ENCODE results near the gene OFD1. TPM values are rescaled to one million over a fixed set of nuclear protein-coding genes. Genes with fewer than 3 reads are reported as not detected.
A peak's percentile ranks its signal among the peaks of the same experiment; 100 is the strongest.

OFD1 gene
- total RNA-seq, 1 experiment from 2014 or later: 26.9 TPM

DNA sequence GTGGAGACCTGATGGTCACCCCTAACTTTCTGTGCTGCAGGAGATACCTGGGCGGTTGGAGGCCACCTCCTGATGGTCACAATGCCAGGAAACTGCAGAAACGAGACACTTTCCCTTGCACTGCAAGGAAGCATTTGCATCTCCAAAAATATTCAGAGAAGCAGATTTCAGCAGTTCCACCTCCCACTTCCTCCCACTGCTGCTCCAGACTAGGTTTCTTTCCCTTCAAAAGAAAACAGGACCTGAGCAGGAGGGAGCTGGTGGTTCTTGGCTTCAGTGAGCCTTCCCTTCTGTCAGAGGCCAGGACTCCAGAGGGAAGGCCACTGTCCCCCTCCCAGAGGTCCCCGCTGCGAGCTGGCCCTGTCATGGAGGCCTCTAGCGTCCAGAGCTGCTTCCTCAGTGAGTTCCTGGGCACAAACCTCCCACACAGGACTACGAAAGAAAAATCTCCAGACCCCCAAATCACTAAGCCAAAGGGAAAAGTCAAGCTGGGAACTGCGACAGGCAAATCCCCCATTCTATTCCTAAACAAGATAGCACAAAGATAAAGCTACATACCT, 46.4 kb downstream of the OFD1 start:
- DNase-seq (ENCODE audit: low spot score): peak; percentile 37
- in situ Hi-C loops (cut with HindIII; ENCODE audit: low sequenced_read_pairs): no loop called here

DNA sequence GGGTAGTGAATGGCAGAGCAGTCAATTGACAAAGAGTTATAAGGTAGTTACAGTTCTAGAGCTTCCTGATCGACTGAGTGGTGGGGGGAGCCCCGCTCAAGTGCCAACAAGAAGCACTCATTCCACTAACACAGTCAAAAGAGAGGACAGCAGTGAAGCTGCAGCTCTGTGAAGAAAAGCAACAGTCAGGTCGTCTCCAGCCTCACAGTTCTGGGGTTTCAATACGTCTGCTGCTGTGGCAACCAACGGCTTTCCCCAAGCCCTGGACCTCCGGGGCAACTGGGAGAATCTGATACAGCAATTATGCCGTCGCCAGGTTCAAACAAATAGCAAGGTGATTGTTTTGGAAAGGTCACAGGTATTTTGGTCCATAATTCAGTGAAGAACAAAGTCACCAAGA, 51.5 kb downstream of the OFD1 start:
- DNase-seq (ENCODE audit: low spot score): no peak
- in situ Hi-C loops (cut with HindIII; ENCODE audit: low sequenced_read_pairs): no loop called here

DNA sequence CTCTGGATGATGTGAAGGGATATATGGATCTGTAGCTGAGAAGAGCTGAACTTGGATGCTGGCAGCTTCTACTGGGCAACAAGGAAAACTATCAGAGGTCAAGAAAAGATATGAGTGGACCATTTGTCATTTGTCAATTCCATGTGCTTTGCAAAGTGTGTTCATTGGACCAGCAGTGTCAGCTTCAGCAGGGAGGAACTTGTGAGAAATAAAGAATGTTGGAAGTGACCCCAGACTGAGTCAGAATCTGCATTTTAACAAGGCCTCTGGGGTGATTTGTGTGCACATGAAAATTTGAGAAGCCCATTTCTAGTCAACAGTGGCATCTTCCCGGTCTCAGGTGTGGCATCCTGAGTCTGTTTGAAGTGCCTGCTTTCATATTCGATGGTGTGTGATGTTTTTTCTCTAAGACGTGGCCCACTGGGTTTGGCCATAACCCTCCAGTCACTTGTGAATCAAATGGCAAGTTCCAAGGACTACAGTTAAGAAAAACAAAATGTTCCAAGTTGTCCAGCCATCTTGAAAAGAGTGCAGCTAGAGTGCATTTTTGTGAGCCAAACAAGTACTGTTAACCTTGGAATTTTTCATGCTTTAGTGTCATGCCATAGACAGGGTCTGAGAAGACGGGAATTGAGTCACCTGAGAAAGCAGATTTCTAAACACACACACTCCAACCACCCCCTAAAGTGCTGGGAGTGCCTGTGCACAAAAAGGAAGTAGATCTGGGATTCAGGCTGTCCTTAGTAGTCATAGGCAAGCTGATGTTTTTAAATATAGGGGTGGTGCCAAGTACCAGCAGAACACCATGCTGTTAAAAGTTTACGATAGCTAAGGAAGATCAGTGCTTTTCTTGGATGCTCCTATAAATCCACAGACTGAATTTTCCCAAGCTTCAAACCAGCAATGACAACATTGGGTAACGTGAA, 55.9 kb downstream of the OFD1 start:
- DNase-seq (ENCODE audit: low spot score): no peak
- in situ Hi-C loops (cut with HindIII; ENCODE audit: low sequenced_read_pairs): no loop called here

DNA sequence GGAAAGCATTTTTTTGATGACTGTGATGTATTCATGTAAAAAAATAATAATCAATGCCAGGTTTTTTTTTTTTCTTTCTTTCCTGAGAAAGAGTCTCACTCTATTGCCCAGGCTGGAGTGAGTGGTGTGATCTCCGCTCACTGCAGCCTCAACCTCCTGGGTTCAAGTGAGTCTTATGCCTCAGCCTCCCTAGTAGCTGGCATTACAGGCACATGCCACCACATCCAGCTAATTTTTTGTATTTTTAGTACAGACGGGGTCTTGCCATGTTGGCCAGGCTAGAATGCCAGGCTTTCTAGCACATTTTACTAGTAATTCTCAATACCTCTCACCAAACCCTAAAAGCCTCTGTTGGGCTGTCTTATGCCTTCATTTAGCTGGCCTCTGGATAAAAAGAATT, 56.6 kb downstream of the OFD1 start:
- in situ Hi-C loops (cut with HindIII; ENCODE audit: low sequenced_read_pairs): no loop called here
- no peak for DNase-seq (ENCODE audit: low spot score)

- peak; percentile 45 for DNase-seq (ENCODE audit: low spot score)
- in situ Hi-C loops (cut with HindIII; ENCODE audit: low sequenced_read_pairs): no loop called here
Measured at GRCh38 chrX:13791559-13791958, 57.0 kb downstream of the OFD1 start.

- no peak for DNase-seq (ENCODE audit: low spot score)
- in situ Hi-C loops (cut with HindIII; ENCODE audit: low sequenced_read_pairs): no loop called here
Measured at GRCh38 chrX:13793897-13794296, 59.3 kb downstream of the OFD1 start.

GRCh38 chrX:13794417-13794816, 59.9 kb downstream of the OFD1 start:
- in situ Hi-C loops (cut with HindIII; ENCODE audit: low sequenced_read_pairs): no loop called here
- no peak for DNase-seq (ENCODE audit: low spot score)

DNA sequence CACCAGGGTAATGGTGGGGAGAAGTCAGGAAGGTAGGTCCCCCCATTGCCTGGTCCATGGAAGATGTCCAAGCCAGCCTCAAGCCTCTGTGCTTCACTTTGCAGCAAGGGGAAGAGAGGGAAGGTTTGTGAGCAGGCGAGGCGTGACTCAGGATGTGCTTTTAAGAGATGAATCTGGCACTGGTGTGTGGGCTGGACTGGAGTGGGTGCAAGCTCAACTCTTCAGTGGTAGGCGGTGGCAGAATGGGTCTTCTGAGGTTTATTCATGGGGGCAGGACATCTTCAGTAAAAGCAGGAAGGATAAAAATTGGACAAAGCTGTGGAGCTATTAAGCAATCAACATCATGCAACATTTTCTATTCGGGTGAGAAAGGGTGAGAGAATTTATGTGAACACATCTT, 63.0 kb downstream of the OFD1 start:
- no peak for DNase-seq (ENCODE audit: low spot score)
- in situ Hi-C loops (cut with HindIII; ENCODE audit: low sequenced_read_pairs): no loop called here

- in situ Hi-C loops (cut with HindIII; ENCODE audit: low sequenced_read_pairs): no loop called here
- DNase-seq (ENCODE audit: low spot score): no peak
Measured at GRCh38 chrX:13798184-13798583, 63.6 kb downstream of the OFD1 start.

GRCh38 chrX:13803116-13803515, 68.6 kb downstream of the OFD1 start:
- no peak for DNase-seq (ENCODE audit: low spot score)
- in situ Hi-C loops (cut with HindIII; ENCODE audit: low sequenced_read_pairs): no loop called here

- in situ Hi-C loops (cut with HindIII; ENCODE audit: low sequenced_read_pairs): no loop called here
- no peak for DNase-seq (ENCODE audit: low spot score)
Measured at GRCh38 chrX:13805241-13805640, 70.7 kb downstream of the OFD1 start.

- in situ Hi-C loops (cut with HindIII; ENCODE audit: low sequenced_read_pairs): no loop called here
- DNase-seq (ENCODE audit: low spot score): no peak
Measured at GRCh38 chrX:13808293-13808692, 73.7 kb downstream of the OFD1 start.

DNA sequence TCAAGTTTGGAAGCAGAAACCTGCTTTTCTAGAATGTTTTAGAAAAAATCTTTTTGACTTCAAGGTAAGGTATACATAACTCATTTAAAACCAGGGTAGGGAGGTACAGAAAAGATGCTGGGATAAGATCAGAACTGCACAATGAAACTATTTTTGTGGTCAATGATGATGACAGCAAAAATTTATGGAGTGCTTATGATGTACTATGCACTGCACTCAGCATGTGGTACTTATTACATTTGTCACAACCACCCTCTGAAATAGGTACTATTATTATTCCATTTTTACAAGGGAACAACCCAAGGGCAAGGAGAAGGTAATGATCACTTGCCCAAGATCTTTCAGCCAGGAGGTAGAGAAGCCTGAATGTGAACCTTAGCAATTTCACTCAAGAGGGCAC, 74.3 kb downstream of the OFD1 start:
- no peak for DNase-seq (ENCODE audit: low spot score)
- in situ Hi-C loops (cut with HindIII; ENCODE audit: low sequenced_read_pairs): no loop called here

DNA sequence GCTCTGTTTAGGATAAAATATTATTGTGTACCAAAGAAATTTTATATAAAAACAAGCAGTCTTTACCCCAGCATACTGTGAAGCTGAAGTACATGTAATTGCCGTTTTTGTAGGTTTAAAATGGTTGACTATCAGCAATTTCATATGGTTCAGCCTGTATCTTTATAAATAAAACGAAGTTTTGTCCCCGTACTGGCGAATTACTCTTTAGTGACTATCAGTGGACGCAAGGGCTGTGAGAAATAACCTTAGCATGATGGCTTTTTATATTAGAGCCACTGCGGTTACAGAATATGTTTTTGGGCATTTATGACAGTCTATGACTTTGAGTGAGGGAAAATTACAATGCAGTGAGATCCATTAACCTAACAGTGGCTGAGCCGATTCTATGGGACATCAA, 81.1 kb downstream of the OFD1 start:
- peak; percentile 40 for DNase-seq (ENCODE audit: low spot score)
- in situ Hi-C loops (cut with HindIII; ENCODE audit: low sequenced_read_pairs): no loop called here

DNA sequence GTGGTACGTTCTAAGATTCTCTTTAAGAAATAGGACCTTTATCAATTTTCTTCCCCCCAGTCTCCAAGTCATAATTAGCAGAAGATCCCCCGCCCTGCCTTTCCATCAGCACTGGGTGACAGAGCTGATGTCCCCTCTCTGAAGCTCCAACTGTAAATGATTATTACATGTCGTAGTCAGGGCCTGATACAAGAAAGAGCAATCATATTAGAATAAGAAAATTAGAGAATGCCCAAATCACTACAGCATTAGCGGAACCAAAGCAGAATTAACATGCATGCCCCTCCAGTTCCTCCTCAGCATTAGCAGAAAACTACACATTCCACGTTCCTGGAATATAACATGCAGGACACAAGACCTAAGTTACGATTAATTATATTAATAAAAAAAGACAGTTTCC, 81.6 kb downstream of the OFD1 start:
- peak; percentile 41 for DNase-seq (ENCODE audit: low spot score)
- in situ Hi-C loops (cut with HindIII; ENCODE audit: low sequenced_read_pairs): no loop called here

DNA sequence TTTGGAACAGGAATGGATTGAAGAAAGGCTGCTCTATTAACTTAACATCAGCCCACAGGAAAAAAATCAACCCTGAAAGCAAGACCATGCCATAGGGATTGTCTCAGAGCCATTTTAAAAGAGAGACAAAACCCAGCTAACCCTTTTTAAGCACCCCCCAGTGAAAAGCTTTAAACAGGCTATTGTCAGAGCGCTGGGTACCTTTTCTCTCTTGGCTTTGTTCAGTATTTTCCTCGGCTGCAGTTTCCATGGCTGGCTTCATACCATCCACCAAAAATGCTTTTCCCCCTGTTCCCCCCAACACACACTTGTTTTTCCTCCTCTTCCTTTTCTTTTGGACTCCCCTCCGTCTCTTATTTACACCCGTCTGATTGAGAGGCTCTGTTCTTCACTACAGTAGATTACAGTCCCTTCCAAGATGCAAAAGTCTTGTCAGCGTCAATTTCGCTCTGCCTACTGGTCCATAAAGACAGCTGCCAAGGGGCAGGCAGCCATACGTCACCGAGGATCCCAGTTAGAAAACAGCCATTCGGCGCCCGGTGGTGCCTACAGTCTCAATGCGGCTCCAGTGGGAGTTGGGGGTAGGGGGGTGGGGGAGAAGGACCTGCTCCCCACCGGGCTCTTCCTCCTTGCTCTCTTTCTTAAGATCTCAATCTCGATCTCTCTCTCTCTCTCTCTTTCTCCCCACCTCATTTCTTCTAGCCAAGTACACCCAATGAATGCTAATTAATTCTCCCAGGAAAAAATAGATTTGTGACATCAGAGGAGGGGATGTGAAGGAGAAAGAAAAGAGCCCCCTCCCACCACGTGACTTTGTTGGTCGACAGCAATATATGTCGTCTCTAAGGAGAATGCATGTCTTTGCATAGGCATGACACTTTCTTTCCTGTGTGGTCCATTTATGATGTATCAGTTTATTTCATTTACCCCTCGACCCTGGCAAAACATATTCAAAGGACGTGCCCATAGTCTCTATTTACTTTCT, 82.4 kb downstream of the OFD1 start, which contains the start of gene GPM6B:
TSS of gene GPM6B (minus strand) at position 451 of the 985 bp plus-strand sequence. CDS start at position 262, 189 bp downstream.
- peak; percentile 80 for DNase-seq (ENCODE audit: low spot score)
- in situ Hi-C loops (cut with HindIII; ENCODE audit: low sequenced_read_pairs): no loop called here

Measured in G401 (cell line).